Stimulated activated naive CD8-positive, alpha-beta T cell treated with anti-CD3 and anti-CD28 coated beads, Interleukin-15, Interleukin-2, amounts not matched to agents 100 ng/mL and 50 ng/mL, for 24 hours (primary cell): ENCODE results near the gene ARHGEF10L.

Experiments
- H3K27ac Mint-ChIP-seq: one replicate; pipeline ENCODE4 v1.8.0; 2021; ENCODE audit warnings: mild to moderate bottlenecking, mixed read lengths
- H3K27me3 Mint-ChIP-seq: one replicate; pipeline ENCODE4 v1.8.0; 2021; ENCODE audit warnings: mixed read lengths
- H3K36me3 Mint-ChIP-seq: one replicate; pipeline ENCODE4 v1.8.0; 2021; ENCODE audit warnings: low read depth, mixed read lengths
- H3K4me1 Mint-ChIP-seq: one replicate; pipeline ENCODE4 v1.8.0; 2021; ENCODE audit warnings: low read depth, mixed read lengths
- H3K4me3 Mint-ChIP-seq: one replicate; pipeline ENCODE4 v1.8.0; 2021; ENCODE audit warnings: mild to moderate bottlenecking, mixed read lengths
- H3K9me3 Mint-ChIP-seq: one replicate; pipeline ENCODE4 v1.8.0; 2021; ENCODE audit warnings: mixed read lengths

Gene ARHGEF10L

DNA sequence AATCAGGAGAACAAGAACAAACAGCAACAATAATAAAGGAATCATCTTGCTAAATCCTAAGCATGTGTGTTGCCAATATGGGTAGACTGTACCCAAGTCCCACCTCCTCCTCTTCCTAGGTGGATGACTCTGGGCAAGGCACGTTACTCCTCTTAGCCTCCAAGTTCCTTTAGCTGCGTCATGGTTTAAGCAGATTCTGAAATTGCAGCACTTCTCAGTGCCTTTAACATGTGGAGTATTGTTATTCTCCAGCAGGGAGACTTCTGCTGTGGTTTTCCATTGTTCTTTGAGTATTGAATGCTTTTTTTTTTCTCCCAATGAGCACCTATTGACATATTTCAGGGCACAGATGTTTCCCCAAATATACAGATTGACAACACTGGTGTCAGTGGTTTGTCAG lies 15.5 kb downstream of the ARHGEF10L start:
- Mint-ChIP-seq H3K9me3 (no peaks in the 10 kb centered on the region), H3K4me1 (no peaks in the 10 kb centered on the region), H3K27ac (no peak overlapping the region), H3K27me3 (peaks cover 16% of the 10 kb centered on the region), H3K36me3 (no peaks in the 10 kb centered on the region), H3K4me3 (no peak overlapping the region)

DNA sequence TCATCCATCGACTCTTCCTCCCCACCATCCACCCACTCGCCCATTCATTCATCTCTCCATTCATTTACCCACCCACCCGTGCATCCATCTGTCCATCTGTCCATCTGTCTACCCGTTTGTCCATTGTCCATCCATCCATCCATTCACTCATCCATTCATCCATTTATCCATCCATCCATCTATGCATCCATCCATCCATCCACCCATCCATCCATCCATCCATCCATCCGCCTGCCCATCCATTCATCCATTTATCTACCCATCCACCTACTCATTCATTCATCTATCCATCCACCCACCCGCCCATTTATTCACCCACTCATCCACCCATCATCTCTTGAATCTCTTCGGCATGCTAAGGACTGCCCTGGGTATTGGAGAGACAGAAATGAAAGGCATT lies 18.5 kb downstream of the ARHGEF10L start:
- H3K4me3 Mint-ChIP-seq, result no peak overlapping the region
- H3K9me3 Mint-ChIP-seq, result no peaks in the 10 kb centered on the region
- no peaks in the 10 kb centered on the region for H3K4me1 Mint-ChIP-seq
- H3K27me3 Mint-ChIP-seq, result peaks cover 8% of the 10 kb centered on the region
- H3K36me3 Mint-ChIP-seq, result no peaks in the 10 kb centered on the region
- no peak overlapping the region for H3K27ac Mint-ChIP-seq

DNA sequence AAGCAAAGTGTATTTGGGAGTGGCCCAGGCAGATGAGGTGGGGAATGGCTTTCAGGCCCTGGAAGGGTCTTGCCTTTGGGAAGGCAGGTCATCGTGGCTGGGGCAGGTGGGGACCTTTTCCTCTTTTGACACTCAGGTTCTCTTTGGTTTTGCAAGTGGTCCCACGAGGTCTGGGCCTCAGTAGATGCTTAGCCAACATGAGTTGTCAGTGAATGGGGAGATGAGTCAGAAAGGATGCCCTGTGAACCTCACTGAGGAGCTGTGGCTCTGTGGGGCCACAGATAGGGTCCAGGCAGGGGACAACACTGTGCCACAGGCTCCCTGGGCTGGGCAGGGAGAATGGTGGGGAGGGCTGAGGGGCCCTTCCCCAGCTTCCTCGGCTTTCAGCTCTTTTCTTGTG lies 19.0 kb downstream of the ARHGEF10L start:
- H3K4me3 Mint-ChIP-seq, result no peak overlapping the region
- no peak overlapping the region for H3K27ac Mint-ChIP-seq
- no peaks in the 10 kb centered on the region for H3K9me3 Mint-ChIP-seq
- H3K4me1 Mint-ChIP-seq, result no peaks in the 10 kb centered on the region
- H3K36me3 Mint-ChIP-seq, result no peaks in the 10 kb centered on the region
- H3K27me3 Mint-ChIP-seq, result peaks cover 8% of the 10 kb centered on the region

DNA sequence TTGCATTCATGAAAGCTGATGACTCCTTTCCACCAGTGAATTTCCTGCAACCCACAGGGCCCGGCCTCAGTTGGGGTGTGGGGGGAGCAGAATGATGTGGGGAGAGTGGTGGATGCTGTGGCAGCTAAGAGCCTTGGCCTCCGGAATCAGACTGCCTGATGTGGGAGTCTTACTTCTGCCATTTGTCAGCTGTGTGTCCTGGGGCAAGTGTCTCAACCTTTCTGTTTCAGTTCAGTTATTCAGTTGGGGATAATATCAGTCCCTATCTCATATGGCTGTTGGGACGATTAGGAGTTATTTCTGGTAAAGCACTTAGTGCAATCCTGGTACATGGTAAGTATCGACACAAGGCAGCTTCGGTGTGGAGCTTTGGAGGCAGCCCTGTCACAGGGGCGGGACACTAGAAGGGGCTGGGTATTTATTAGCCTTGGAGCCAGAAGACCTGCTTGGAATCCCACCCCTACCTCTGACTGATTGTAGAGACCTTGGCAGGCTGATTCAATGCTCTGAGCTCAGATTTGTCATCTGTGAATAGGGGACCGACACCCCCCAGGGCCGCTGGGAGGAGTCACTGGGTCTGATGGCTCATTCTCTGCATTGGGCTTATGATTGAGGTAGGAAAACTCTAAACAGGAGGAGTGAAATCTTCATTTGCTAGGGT lies 19.6 kb downstream of the ARHGEF10L start:
- Mint-ChIP-seq H3K9me3 (no peaks in the 10 kb centered on the region), H3K4me1 (no peaks in the 10 kb centered on the region), H3K27me3 (peaks cover 8% of the 10 kb centered on the region), H3K36me3 (no peaks in the 10 kb centered on the region), H3K4me3 (no peak overlapping the region), H3K27ac (no peak overlapping the region)

DNA sequence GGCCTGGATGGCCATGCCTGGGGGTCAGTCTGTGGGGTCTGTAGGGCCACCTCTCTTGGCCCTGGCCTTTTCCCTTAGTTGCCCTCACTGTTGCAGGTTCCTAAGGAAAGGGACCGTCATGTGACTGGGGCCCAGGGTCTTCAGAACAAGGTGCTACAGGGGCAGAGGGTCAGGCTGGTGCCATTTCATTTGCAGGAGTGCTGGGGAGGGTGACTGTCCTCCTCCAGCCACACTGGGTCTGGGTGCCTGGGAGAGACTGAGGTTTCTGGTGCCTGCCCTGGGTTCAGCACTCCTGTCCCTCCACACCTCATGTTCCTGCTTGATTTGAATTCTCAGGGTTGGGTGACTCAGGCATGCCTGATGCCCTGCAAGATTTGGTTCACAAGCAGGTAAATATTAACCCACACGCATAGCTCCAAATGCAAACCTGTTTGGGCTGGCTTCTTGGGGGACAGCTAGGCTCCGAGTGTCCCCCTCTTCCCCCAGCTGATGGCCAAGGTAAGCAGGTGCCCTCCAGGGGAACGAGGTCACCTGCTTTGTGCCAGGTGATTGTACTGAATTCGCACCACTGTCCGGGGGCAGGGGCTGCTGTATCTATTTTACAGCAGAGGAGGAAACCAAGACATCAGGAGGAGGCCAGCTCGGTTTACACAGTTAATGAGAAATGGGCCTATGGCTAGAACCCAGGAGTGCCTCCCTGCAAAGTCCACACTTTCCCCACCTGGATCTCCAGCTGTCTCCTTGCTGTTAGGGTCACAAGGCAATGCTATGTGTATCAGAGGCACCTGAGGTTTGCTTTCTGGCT lies 20.3 kb downstream of the ARHGEF10L start:
- Mint-ChIP-seq H3K4me1 (no peaks in the 10 kb centered on the region), H3K4me3 (no peak overlapping the region), H3K27me3 (peaks cover 6% of the 10 kb centered on the region), H3K27ac (no peak overlapping the region), H3K9me3 (no peaks in the 10 kb centered on the region), H3K36me3 (no peaks in the 10 kb centered on the region)

DNA sequence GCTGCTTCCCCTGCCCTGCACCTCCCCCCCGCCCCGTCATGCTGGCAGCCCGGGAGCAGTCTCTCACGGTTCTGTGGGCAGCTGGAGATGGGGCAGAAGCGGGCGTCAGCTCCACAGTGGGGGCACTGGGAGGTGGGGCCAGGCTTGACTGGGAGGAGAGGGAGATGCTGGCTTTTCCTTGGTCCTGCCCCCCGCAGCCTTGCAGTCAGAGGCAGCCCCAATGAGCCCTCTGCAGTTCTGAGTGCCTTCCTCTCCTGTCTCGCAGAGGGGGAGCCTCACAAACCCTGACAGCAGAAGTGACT lies 21.7 kb downstream of the ARHGEF10L start:
- Mint-ChIP-seq H3K27me3 (peaks cover 3% of the 10 kb centered on the region), H3K36me3 (no peaks in the 10 kb centered on the region), H3K4me1 (no peaks in the 10 kb centered on the region), H3K9me3 (no peaks in the 10 kb centered on the region), H3K4me3 (no peak overlapping the region), H3K27ac (no peak overlapping the region)

DNA sequence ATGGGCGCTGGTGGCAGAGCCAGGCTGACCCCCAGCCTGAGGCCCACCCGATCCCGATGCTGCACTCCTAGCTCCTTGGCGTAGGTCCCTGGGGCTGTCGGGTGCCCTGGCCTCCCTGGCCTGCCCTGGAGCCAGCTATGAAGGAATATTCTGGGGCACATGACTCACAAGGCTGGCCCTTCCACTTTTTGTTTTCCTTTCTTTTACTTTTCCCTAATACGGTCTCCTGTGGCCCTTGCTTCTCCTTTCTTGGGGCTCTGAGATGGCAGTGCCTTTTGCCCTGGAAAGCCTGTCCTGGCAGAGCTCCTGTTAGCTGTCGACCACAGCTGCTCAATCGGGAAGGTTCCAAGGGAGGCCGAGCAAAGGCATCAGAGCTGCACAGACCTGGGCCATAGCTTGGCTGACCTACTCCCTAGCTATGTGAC lies 22.1 kb downstream of the ARHGEF10L start:
- no peaks in the 10 kb centered on the region for H3K4me1 Mint-ChIP-seq
- H3K9me3 Mint-ChIP-seq, result no peaks in the 10 kb centered on the region
- H3K27me3 Mint-ChIP-seq, result peaks cover 3% of the 10 kb centered on the region
- no peak overlapping the region for H3K27ac Mint-ChIP-seq
- no peaks in the 10 kb centered on the region for H3K36me3 Mint-ChIP-seq
- H3K4me3 Mint-ChIP-seq, result no peak overlapping the region

DNA sequence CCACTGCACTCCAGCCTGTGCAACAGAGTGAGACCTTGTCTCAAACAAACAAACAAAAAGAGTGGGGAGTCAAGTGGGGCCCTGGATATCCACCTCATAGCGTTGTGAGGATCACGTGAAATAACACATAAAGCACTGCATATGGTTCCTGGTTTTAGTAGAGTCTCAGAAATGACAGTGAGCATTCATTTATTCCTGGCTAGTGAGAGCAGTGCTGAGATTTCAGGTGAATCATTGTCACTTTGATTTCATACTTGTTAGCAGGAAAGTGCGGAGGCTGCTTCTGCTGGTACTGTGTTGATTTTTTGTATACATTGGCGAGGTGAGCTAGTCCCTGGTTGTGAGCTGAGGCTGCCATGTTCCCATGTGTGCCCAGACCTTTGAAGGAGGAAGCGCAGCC lies 22.9 kb downstream of the ARHGEF10L start:
- peaks cover 3% of the 10 kb centered on the region for H3K27me3 Mint-ChIP-seq
- H3K4me1 Mint-ChIP-seq, result no peaks in the 10 kb centered on the region
- no peak overlapping the region for H3K27ac Mint-ChIP-seq
- no peak overlapping the region for H3K4me3 Mint-ChIP-seq
- no peaks in the 10 kb centered on the region for H3K36me3 Mint-ChIP-seq
- H3K9me3 Mint-ChIP-seq, result no peaks in the 10 kb centered on the region

DNA sequence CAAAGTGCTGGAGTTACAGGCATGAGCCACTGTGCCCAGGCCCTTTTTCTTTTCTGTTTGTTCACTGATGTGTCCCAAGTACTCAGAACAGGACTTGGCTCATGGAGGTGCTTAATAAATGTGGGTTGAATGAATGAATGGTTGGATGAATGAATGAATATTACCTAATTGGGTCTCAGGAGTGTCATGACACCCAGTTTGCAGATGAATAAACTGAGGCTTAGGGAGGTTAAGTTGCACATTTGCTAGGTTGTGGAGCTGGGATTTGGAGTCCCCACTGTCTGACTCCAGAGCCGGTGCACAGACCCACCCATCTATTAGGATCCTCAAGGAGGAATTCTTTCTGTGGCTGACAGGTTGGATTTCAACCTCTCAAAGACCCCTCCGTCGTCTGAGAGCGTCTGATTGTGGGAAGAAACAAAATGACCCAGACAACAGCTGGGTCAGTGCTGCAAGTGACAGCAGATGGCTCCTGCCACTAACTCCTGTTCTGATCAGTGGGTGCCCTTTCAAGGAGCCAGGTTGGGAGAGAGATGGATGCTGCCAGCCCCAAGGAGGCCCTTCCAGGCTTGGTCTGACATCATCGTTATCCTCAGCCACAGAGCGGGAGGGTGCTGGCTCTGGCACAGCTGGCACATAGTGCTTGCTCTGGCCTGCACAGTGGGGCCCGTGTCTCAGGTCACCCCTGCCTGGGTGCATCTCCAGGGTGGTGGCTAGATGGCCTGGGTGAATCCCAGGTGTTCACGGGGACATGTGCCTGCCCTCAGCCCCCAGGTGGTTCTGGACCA lies 24.2 kb downstream of the ARHGEF10L start:
- no peaks in the 10 kb centered on the region for H3K4me1 Mint-ChIP-seq
- no peak overlapping the region for H3K4me3 Mint-ChIP-seq
- no peaks in the 10 kb centered on the region for H3K9me3 Mint-ChIP-seq
- no peaks in the 10 kb centered on the region for H3K36me3 Mint-ChIP-seq
- H3K27me3 Mint-ChIP-seq, result peaks cover 3% of the 10 kb centered on the region
- H3K27ac Mint-ChIP-seq, result no peak overlapping the region

DNA sequence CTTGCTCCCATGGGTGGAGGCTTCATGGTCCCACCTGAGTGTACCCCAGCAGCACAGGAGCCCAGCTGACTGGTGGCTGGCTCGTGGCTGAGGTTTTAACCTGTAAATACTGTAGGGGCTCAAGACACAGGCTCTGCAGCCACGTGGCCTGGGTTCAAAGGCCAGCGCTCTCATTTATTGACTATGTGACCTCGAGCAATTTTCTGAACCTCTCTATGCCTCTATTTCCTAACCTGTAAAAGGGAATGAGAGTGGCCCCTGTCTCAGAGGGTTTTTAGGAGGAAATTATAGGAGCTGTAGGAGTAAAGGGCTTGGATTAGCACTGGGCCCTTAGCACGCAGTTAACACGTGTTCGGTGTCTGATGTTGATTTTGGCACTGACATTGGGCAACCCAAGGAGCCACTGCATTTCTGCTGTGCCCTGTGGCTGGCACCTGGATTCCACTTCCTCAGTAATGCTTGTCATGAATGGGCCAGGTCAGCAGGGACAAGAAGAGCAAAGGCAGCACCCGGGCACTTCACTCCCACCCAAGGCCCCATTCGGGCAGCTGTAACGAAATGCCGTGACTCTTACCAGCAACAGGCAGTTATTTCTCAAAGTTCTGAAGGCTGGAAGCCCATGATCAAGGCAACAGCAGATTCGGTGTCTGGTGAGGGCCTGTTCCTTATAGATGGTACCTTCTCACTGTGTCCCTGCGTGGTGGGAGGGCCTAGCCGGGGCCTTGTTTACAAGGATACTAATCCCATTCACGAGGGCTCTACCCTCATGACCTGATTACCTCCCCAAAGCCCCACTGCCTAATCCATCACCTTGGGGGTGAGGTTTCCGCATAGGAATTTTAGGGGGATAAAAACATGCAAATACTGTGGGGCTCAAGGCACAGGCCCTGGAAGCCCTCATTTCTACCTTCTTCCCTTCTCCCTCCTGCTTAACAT lies 25.2 kb downstream of the ARHGEF10L start:
- Mint-ChIP-seq H3K4me1 (no peaks in the 10 kb centered on the region), H3K27me3 (peaks cover 3% of the 10 kb centered on the region), H3K36me3 (no peaks in the 10 kb centered on the region), H3K9me3 (no peaks in the 10 kb centered on the region), H3K27ac (no peak overlapping the region), H3K4me3 (no peak overlapping the region)

DNA sequence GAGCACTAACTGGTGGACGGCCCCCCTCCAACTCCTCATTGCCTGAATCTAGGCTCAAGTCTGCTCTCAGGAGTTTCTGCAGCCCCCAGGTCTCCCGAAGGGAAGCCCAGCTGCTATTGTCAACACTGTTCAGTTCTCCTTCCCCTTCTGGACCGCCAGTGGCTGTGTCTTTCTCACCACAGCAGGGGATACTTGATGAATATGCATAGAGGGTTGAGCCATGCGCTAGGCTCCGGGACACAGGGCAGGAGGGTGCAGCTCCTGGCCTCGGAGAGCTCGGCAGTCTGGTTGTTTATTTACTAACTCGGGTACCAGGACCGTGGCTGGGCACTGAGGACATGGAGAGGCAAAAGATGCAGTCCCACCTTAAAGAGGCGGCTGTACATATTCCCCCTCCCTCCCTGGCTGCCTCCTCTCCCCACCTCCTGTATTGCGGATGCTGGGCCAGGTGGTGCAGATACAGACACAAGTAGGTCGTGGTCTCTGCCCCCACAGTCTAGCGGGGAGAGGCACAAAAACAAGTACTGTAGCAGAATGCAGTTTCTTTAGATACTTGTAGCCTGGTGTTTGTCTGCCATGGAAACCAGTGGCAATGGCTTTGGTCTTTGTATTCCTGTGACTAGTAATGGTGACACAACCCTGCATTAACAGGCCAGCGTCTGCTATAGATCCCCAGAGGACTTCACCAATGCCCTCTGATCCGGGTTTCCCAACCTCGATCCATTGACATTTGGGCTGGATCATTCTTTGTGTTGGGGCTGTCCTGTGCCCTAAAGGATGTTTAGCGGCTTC lies 26.2 kb downstream of the ARHGEF10L start:
- Mint-ChIP-seq H3K27me3 (peaks cover 3% of the 10 kb centered on the region), H3K4me3 (no peak overlapping the region), H3K27ac (no peak overlapping the region), H3K4me1 (no peaks in the 10 kb centered on the region), H3K36me3 (no peaks in the 10 kb centered on the region), H3K9me3 (no peaks in the 10 kb centered on the region)

DNA sequence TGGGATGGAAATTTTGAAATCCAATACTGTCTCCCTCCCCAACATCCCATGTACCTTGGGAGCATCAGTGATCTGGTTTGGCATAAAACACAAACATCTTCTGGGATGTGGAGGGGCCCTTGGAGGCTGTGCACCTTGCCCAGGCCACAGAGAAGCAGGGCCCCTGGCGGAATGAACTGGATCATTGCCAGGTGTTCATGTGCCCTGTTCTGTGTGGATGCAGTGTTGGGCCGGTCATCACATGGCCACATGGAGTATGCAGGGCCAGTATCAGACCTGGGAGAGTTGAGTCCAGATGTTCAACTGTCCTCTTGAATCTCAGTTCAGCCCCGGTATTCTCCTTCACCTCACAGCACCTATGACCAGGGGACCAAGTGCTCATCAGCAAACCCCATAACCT lies 26.9 kb downstream of the ARHGEF10L start:
- H3K27ac Mint-ChIP-seq, result no peak overlapping the region
- H3K4me3 Mint-ChIP-seq, result no peak overlapping the region
- H3K36me3 Mint-ChIP-seq, result no peaks in the 10 kb centered on the region
- no peaks in the 10 kb centered on the region for H3K4me1 Mint-ChIP-seq
- no peaks in the 10 kb centered on the region for H3K9me3 Mint-ChIP-seq
- H3K27me3 Mint-ChIP-seq, result peaks cover 3% of the 10 kb centered on the region

DNA sequence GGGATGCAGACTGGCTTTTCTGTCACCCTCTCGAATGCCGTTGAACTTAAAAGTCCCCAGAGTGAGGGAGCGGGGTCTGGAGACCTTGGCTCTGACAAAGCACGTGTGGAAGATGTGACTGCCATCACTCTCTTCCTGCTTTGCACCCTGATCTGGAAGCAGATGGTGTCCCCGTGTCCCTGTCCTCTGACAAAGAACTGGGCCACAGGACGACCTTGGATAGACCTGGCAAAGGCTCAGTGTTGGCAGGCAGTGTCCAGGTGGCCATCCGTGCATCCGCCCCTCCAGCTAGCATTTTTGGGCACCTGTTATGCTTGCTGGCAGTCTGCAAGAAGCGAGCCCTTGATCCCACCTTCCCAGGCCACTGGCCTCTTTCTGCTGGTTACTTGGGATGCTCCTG lies 27.4 kb downstream of the ARHGEF10L start:
- Mint-ChIP-seq H3K27ac (no peak overlapping the region), H3K27me3 (peaks cover 3% of the 10 kb centered on the region), H3K4me1 (no peaks in the 10 kb centered on the region), H3K9me3 (no peaks in the 10 kb centered on the region), H3K36me3 (no peaks in the 10 kb centered on the region), H3K4me3 (no peak overlapping the region)

DNA sequence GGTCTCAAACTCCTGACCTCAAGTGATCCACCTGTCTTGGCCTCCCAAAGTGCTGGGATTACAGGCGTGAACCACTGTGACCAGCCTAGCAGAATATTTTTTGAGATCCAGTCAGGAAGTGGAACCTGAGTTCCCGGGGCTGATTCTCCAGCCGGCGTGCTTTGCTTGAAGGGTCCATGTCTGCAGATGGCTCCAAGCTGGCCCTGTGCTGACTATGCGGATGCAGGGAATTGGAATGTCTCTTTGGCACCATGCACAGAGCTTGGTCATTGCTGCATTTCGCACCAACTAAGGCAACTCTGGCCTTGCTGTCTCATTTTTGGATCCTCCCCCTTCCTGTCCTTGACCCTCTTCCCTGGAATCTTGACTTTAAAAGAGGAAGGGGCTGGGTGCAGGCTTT lies 28.1 kb downstream of the ARHGEF10L start:
- H3K4me3 Mint-ChIP-seq, result no peak overlapping the region
- H3K4me1 Mint-ChIP-seq, result no peaks in the 10 kb centered on the region
- no peaks in the 10 kb centered on the region for H3K9me3 Mint-ChIP-seq
- H3K36me3 Mint-ChIP-seq, result no peaks in the 10 kb centered on the region
- peaks cover 2% of the 10 kb centered on the region for H3K27me3 Mint-ChIP-seq
- no peak overlapping the region for H3K27ac Mint-ChIP-seq
